ENCODE data around the gene ENDOV.

Gene ENDOV

GRCh38 chr17:80442323-80442659 is 27.3 kb downstream of the ENDOV start:
- no peak overlapping the region for H4K12ac ChIP-seq (ENCODE audit: low read depth, low read length)
- no peaks in the 10 kb centered on the region for H3K36me3 ChIP-seq (ENCODE audit: control insufficient read depth in 1 of 2, insufficient read depth in 2 of 2, low read length in 2 of 2)
- no peak overlapping the region for H3K27ac ChIP-seq (ENCODE audit: low read depth, low read length)
- H2BK5ac ChIP-seq (ENCODE audit: low read depth, low read length, poor library complexity): no peak overlapping the region
- H3K4me3 ChIP-seq (ENCODE audit: low read depth, low read length): no peak overlapping the region
- DNase-seq: no peak
- H3K79me2 ChIP-seq (ENCODE audit: control insufficient read depth, insufficient read depth, low read length, poor library complexity): no peaks in the 10 kb centered on the region
- no peak overlapping the region for H3K4ac ChIP-seq (ENCODE audit: low read depth, low read length)
- H3K14ac ChIP-seq (ENCODE audit: low read length): no peak overlapping the region
- no peak overlapping the region for H3K4me2 ChIP-seq (ENCODE audit: low read length)
- H3K9me3 ChIP-seq (ENCODE audit: insufficient read depth, low read depth, low read length): no peaks in the 10 kb centered on the region
- H3K23ac ChIP-seq (ENCODE audit: low read length): no peak overlapping the region
- no peaks in the 10 kb centered on the region for H3K79me1 ChIP-seq (ENCODE audit: low read length)
- no peak overlapping the region for H2AK5ac ChIP-seq (ENCODE audit: low read length)
- no peak overlapping the region for H2BK120ac ChIP-seq (ENCODE audit: insufficient read depth, low read length, poor library complexity)
- no CpG with 5 or more reads among the region's 12 CpGs for WGBS (ENCODE audit: extremely low coverage, insufficient coverage, insufficient read length)
- no peak overlapping the region for H4K8ac ChIP-seq (ENCODE audit: low read depth, low read length)
- H4K91ac ChIP-seq (ENCODE audit: low read depth, low read length): no peak overlapping the region
- no peaks in the 10 kb centered on the region for H3K27me3 ChIP-seq (ENCODE audit: insufficient read depth, low read length)
- H2AFZ ChIP-seq (ENCODE audit: insufficient read depth, low read length, poor library complexity): no peak overlapping the region
- H3K9ac ChIP-seq (ENCODE audit: low read length): no peak overlapping the region
- no peaks in the 10 kb centered on the region for H3K4me1 ChIP-seq (ENCODE audit: control insufficient read depth in 1 of 2, insufficient read depth in 2 of 2, low read length in 2 of 2)
- no peak overlapping the region for H2BK12ac ChIP-seq (ENCODE audit: low read length)
- H3K18ac ChIP-seq (ENCODE audit: low read length): no peak overlapping the region

GRCh38 chr17:80442764-80443163 is 27.8 kb downstream of the ENDOV start:
- Histone ChIP-seq H2BK12ac (ENCODE audit: low read length) (no peak overlapping the region), H3K4me3 (ENCODE audit: low read depth, low read length) (no peak overlapping the region), H4K8ac (ENCODE audit: low read depth, low read length) (no peak overlapping the region), H3K9me3 (ENCODE audit: insufficient read depth, low read depth, low read length) (no peaks in the 10 kb centered on the region), H3K36me3 (ENCODE audit: control insufficient read depth in 1 of 2, insufficient read depth in 2 of 2, low read length in 2 of 2) (no peaks in the 10 kb centered on the region), H3K9ac (ENCODE audit: low read length) (no peak overlapping the region), H2AK5ac (ENCODE audit: low read length) (no peak overlapping the region), H2BK120ac (ENCODE audit: insufficient read depth, low read length, poor library complexity) (no peak overlapping the region), H3K4me2 (ENCODE audit: low read length) (no peak overlapping the region), H3K18ac (ENCODE audit: low read length) (no peak overlapping the region), H3K4ac (ENCODE audit: low read depth, low read length) (no peak overlapping the region), H3K14ac (ENCODE audit: low read length) (no peak overlapping the region), H3K27me3 (ENCODE audit: insufficient read depth, low read length) (no peaks in the 10 kb centered on the region), H4K91ac (ENCODE audit: low read depth, low read length) (no peak overlapping the region), H3K79me1 (ENCODE audit: low read length) (no peaks in the 10 kb centered on the region), H3K27ac (ENCODE audit: low read depth, low read length) (no peak overlapping the region), H4K12ac (ENCODE audit: low read depth, low read length) (no peak overlapping the region), H3K4me1 (ENCODE audit: control insufficient read depth in 1 of 2, insufficient read depth in 2 of 2, low read length in 2 of 2) (no peaks in the 10 kb centered on the region), H3K23ac (ENCODE audit: low read length) (no peak overlapping the region), H3K79me2 (ENCODE audit: control insufficient read depth, insufficient read depth, low read length, poor library complexity) (no peaks in the 10 kb centered on the region), H2AFZ (ENCODE audit: insufficient read depth, low read length, poor library complexity) (no peak overlapping the region), H2BK5ac (ENCODE audit: low read depth, low read length, poor library complexity) (no peak overlapping the region)
- WGBS (ENCODE audit: extremely low coverage, insufficient coverage, insufficient read length): no CpG with 5 or more reads among the region's 4 CpGs
- no peak for DNase-seq

GRCh38 chr17:80443498-80443897 is 28.5 kb downstream of the ENDOV start:
- Histone ChIP-seq H4K91ac (ENCODE audit: low read depth, low read length) (no peak overlapping the region), H3K79me1 (ENCODE audit: low read length) (no peaks in the 10 kb centered on the region), H3K4me3 (ENCODE audit: low read depth, low read length) (no peak overlapping the region), H4K8ac (ENCODE audit: low read depth, low read length) (no peak overlapping the region), H3K27me3 (ENCODE audit: insufficient read depth, low read length) (no peaks in the 10 kb centered on the region), H3K9ac (ENCODE audit: low read length) (no peak overlapping the region), H3K9me3 (ENCODE audit: insufficient read depth, low read depth, low read length) (no peaks in the 10 kb centered on the region), H3K4ac (ENCODE audit: low read depth, low read length) (no peak overlapping the region), H3K79me2 (ENCODE audit: control insufficient read depth, insufficient read depth, low read length, poor library complexity) (no peaks in the 10 kb centered on the region), H3K36me3 (ENCODE audit: control insufficient read depth in 1 of 2, insufficient read depth in 2 of 2, low read length in 2 of 2) (no peaks in the 10 kb centered on the region), H2AFZ (ENCODE audit: insufficient read depth, low read length, poor library complexity) (no peak overlapping the region), H2BK5ac (ENCODE audit: low read depth, low read length, poor library complexity) (no peak overlapping the region), H3K27ac (ENCODE audit: low read depth, low read length) (no peak overlapping the region), H2AK5ac (ENCODE audit: low read length) (no peak overlapping the region), H3K18ac (ENCODE audit: low read length) (no peak overlapping the region), H2BK12ac (ENCODE audit: low read length) (no peak overlapping the region), H3K23ac (ENCODE audit: low read length) (no peak overlapping the region), H3K4me2 (ENCODE audit: low read length) (no peak overlapping the region), H4K12ac (ENCODE audit: low read depth, low read length) (no peak overlapping the region), H3K14ac (ENCODE audit: low read length) (no peak overlapping the region), H3K4me1 (ENCODE audit: control insufficient read depth in 1 of 2, insufficient read depth in 2 of 2, low read length in 2 of 2) (no peaks in the 10 kb centered on the region), H2BK120ac (ENCODE audit: insufficient read depth, low read length, poor library complexity) (no peak overlapping the region)
- WGBS (ENCODE audit: extremely low coverage, insufficient coverage, insufficient read length): no CpG with 5 or more reads among the region's 12 CpGs
- no peak for DNase-seq

- no peaks in the 10 kb centered on the region for H3K36me3 ChIP-seq (ENCODE audit: control insufficient read depth in 1 of 2, insufficient read depth in 2 of 2, low read length in 2 of 2)
- H3K27ac ChIP-seq (ENCODE audit: low read depth, low read length): no peak overlapping the region
- H4K12ac ChIP-seq (ENCODE audit: low read depth, low read length): no peak overlapping the region
- no peaks in the 10 kb centered on the region for H3K79me1 ChIP-seq (ENCODE audit: low read length)
- H3K4me1 ChIP-seq (ENCODE audit: control insufficient read depth in 1 of 2, insufficient read depth in 2 of 2, low read length in 2 of 2): no peaks in the 10 kb centered on the region
- no CpG with 5 or more reads among the region's 31 CpGs for WGBS (ENCODE audit: extremely low coverage, insufficient coverage, insufficient read length)
- H2BK120ac ChIP-seq (ENCODE audit: insufficient read depth, low read length, poor library complexity): no peak overlapping the region
- H2BK5ac ChIP-seq (ENCODE audit: low read depth, low read length, poor library complexity): no peak overlapping the region
- DNase-seq: no peak
- H2AK5ac ChIP-seq (ENCODE audit: low read length): no peak overlapping the region
- no peaks in the 10 kb centered on the region for H3K9me3 ChIP-seq (ENCODE audit: insufficient read depth, low read depth, low read length)
- H2BK12ac ChIP-seq (ENCODE audit: low read length): no peak overlapping the region
- no peak overlapping the region for H4K91ac ChIP-seq (ENCODE audit: low read depth, low read length)
- no peak overlapping the region for H3K4me3 ChIP-seq (ENCODE audit: low read depth, low read length)
- H2AFZ ChIP-seq (ENCODE audit: insufficient read depth, low read length, poor library complexity): no peak overlapping the region
- no peak overlapping the region for H3K14ac ChIP-seq (ENCODE audit: low read length)
- no peak overlapping the region for H3K4me2 ChIP-seq (ENCODE audit: low read length)
- H3K23ac ChIP-seq (ENCODE audit: low read length): no peak overlapping the region
- H3K18ac ChIP-seq (ENCODE audit: low read length): no peak overlapping the region
- H4K8ac ChIP-seq (ENCODE audit: low read depth, low read length): no peak overlapping the region
- H3K79me2 ChIP-seq (ENCODE audit: control insufficient read depth, insufficient read depth, low read length, poor library complexity): no peaks in the 10 kb centered on the region
- no peak overlapping the region for H3K4ac ChIP-seq (ENCODE audit: low read depth, low read length)
- no peak overlapping the region for H3K9ac ChIP-seq (ENCODE audit: low read length)
- H3K27me3 ChIP-seq (ENCODE audit: insufficient read depth, low read length): no peaks in the 10 kb centered on the region
These were observed 29.1 kb downstream of the ENDOV start for GRCh38 chr17:80443916-80444643.

Measured in trophoblast cell (in vitro differentiated cells and primary cell).